HepG2 (cell line): Measurements from ENCODE around the gene CDK3. TPM values are rescaled to one million over a fixed set of nuclear protein-coding genes. Genes with fewer than 3 reads are reported as not detected.
A peak's percentile ranks its signal among the peaks of the same experiment; 100 is the strongest.

ENCODE experiments used
- ATAC-seq: fragments of 200-7000 bp; cut with Tn5 transposase; 3 replicates; pipeline ENCODE4 v1.9.1; 2020; ENCODE audit warnings: mild to moderate bottlenecking, moderate library complexity
- BruUV-seq: library from RNA; stranded (reverse); fragments of 400-500 nt; replicated peaks from 2 replicates; lab custom pipeline; 2021; lab: Mats Ljungman, UMichigan
- CTCF ChIA-PET: fragments of 300-600 bp; formaldehyde crosslinking; extraction: SDS; loops from one replicate; lab custom pipeline; 2021; ENCODE audit warnings: low total read pairs, inconsistent platforms, low intra/inter-chr PET ratio; lab: Yijun Ruan, JAX
- POLR2A ChIA-PET: fragments of 350-600 bp; sonication (Branson Sonifier 250); formaldehyde crosslinking; loops from one replicate; lab custom pipeline; 2020; ENCODE audit warnings: antibody characterized with exemption, inconsistent platforms; lab: Yijun Ruan, JAX
- DNase-seq: peaks from one replicate; pipeline ENCODE4 v3.0.0-alpha.2; 2015; ENCODE audit warnings: low spot score
- FAIRE-seq: peaks from 3 replicates; lab custom pipeline; 2011; peaks lifted over from hg19 to GRCh38; lab: Jason Lieb, UNC
- H2AFZ ChIP-seq: one replicate; pipeline ENCODE4 v1.6.1; 2011; ENCODE audit warnings: low read length, inconsistent platforms
- H3K27ac ChIP-seq: fragments of 300-600 bp; 3 replicates; pipeline ENCODE4 v1.8.0; 2011; ENCODE audit warnings: mixed run types, mild to moderate bottlenecking, mixed read lengths, low read length, inconsistent platforms; ENCODE audit not compliant: insufficient read depth; ENCODE audit errors: extremely low read length
- H3K27me3 ChIP-seq, 2 experiments: fragments of 200-600 bp in 1 of 2; 2 replicates in 1 of 2; 3 replicates in 1 of 2; pipeline versions ENCODE4 v1.6.0 to v1.8.0; 2011; ENCODE audit warnings: low read length in 2 of 2, mild to moderate bottlenecking in 2 of 2, moderate library complexity in 2 of 2, inconsistent platforms in 1 of 2; ENCODE audit not compliant: insufficient read depth in 2 of 2, control insufficient read depth in 1 of 2
- H3K36me3 ChIP-seq, 2 experiments: fragments of 200-600 bp in 1 of 2; replicated peaks in 1 of 2; 2 replicates in 1 of 2; 3 replicates in 1 of 2; pipeline versions ENCODE4 v1.5.1 to v1.8.0; 2011; ENCODE audit warnings: low read length in 2 of 2, inconsistent platforms in 1 of 2; ENCODE audit not compliant: insufficient read depth in 2 of 2, control insufficient read depth in 1 of 2
- H3K4me1 ChIP-seq: 2 replicates; pipeline ENCODE4 v1.5.1; 2012; ENCODE audit warnings: low read length, inconsistent platforms; ENCODE audit not compliant: insufficient read depth
- H3K4me2 ChIP-seq: 2 replicates; pipeline ENCODE4 v1.6.0; 2011; ENCODE audit warnings: low read depth, low read length, inconsistent platforms
- H3K4me3 ChIP-seq, 3 experiments: fragments of 200-600 bp in 1 of 3; sonication (generic), shearing (Covaris generic) in 1 of 3; replicated peaks in 1 of 3; 2 replicates each; pipeline ENCODE4 v1.5.1; 2011 to 2016; ENCODE audit warnings: low read length in 3 of 3, inconsistent platforms in 2 of 3, low read depth in 2 of 3, mild to moderate bottlenecking in 2 of 3, control low read depth in 1 of 3, mixed read lengths in 1 of 3; ENCODE audit not compliant: insufficient read depth in 1 of 3
- H3K79me2 ChIP-seq: one replicate; pipeline ENCODE4 v1.6.1; 2011; ENCODE audit warnings: low read length, inconsistent platforms; ENCODE audit not compliant: insufficient read depth
- H3K9ac ChIP-seq: 2 replicates; pipeline ENCODE4 v1.6.0; 2011; ENCODE audit warnings: mild to moderate bottlenecking, low read depth, low read length, inconsistent platforms; ENCODE audit not compliant: insufficient read depth
- H3K9me3 ChIP-seq: 2 replicates; pipeline ENCODE4 v1.5.1; 2012; ENCODE audit warnings: mild to moderate bottlenecking, low read length
- H4K20me1 ChIP-seq: 2 replicates; pipeline ENCODE4 v1.6.0; 2011; ENCODE audit warnings: inconsistent platforms, mild to moderate bottlenecking, low read length, moderate library complexity; ENCODE audit not compliant: insufficient read depth
- CHD2 ChIP-seq: IDR thresholded peaks from 2 replicates; pipeline ENCODE4 v1.6.1; 2011; ENCODE audit warnings: low read depth, low read length, improper control_type of control experiment
- HHEX ChIP-seq: IDR thresholded peaks from 2 replicates; pipeline ENCODE4 v1.6.1; 2016; ENCODE audit warnings: control low read depth
- ZKSCAN1 ChIP-seq: fragments of 150-350 bp; IDR thresholded peaks from 2 replicates; pipeline ENCODE4 v1.6.1; 2014; ENCODE audit warnings: low read length
- ZNF737 ChIP-seq: sonication (generic); formaldehyde crosslinking; IDR thresholded peaks from 2 replicates; pipeline ENCODE4 v1.5.0; 2020; ENCODE audit warnings: missing genetic modification reagents, mild to moderate bottlenecking, borderline replicate concordance
- WGBS: methylation state at CpG from one replicate; pipeline ENCODE4 v1.1.6; 2017; ENCODE audit warnings: low lambda C conversion rate; 5-methylcytosine and 5-hydroxymethylcytosine counted together
- in situ Hi-C: cut with HindIII; loops from 2 replicates; pipeline ENCODE4 v1.10.0; 2017; ENCODE audit warnings: low pct_unique_long_range_greater_than_20kb; ENCODE audit not compliant: extremely low pct_ligation_motif_present
- intact Hi-C: fragments of 100-400 bp; cut with micrococcal nuclease; formaldehyde crosslinking; loops from one replicate; pipeline ENCODE4 v1.10.0; 2022; ENCODE audit not compliant: unreplicated experiment
- polyA plus RNA-seq, 8 experiments: library from polyadenylated mRNA; depleted of rRNA in 3 of 8; stranded (reverse) in 7 of 8; unstranded in 1 of 8; fragments of >200 nt; fragmentation: Illumina TruSeq in 4 of 8; extraction: Trizol in 4 of 8; gene quantifications; 2 replicates each; pipeline versions ENCODE4 v1.2.1 to v1.2.3, GENCODE V29; 2011 to 2016; ENCODE audit warnings: low read depth in 4 of 8, missing spikeins in 1 of 8, mixed read lengths in 1 of 8; ENCODE audit not compliant: insufficient read depth in 1 of 8
- total RNA-seq, 5 experiments: library from RNA; depleted of rRNA; stranded (reverse); fragments of >200 nt; fragmentation: Illumina TruSeq; extraction: Trizol; gene quantifications; 2 replicates each; pipeline ENCODE4 v1.2.3, GENCODE V29; 2016; ENCODE audit warnings: low read depth in 1 of 5
- TF ChIP-seq, protein P1 (sequence below), 2 experiments: sonication (generic) in 1 of 2; formaldehyde crosslinking in 1 of 2; IDR thresholded peaks; 2 replicates each; pipeline versions ENCODE4 v1.5.1 to v1.6.1; 2011 to 2020; ENCODE audit warnings: borderline replicate concordance in 1 of 2, low read depth in 1 of 2, low read length in 1 of 2, mild to moderate bottlenecking in 1 of 2, missing genetic modification reagents in 1 of 2, moderate library complexity in 1 of 2

Gene CDK3
- total and polyA plus RNA-seq, 2 of the 13 experiments (the other 11 are each of a cell fraction or from before 2014, with no cell fraction given), result 5.8 to 11.4 TPM

DNA sequence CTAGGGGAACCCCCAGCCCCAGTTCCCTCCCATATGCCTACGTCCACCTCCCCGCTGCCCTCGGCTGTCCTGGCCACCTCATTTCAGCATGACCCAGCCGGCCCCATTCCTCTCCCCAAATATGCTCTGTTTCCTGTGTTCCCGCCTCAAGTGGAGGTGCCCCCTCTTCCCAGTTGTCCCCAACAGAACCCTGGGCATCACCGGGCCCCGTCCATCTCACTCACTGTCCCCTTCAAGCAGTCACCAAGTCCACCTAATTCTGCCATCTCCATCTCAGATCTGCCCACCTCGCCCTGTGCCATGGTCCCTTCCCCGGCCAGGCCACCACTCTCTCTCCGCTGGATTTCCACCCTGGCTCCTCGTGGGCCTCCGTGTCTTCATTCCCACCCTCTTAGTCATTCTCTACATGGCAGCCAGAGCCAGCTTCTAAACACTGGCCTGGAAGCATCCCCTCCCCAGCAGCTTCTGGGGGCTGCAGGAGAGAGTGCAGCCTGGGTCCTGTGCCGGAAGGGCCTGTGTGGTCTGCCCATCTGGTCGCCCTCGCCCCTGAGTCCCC, 12.8 kb downstream of the CDK3 start:
- intact Hi-C loops, result no loop called here

More for the DNA sequence above, 12.8 kb downstream of the CDK3 start:
- no peak overlapping the region for H3K27ac ChIP-seq
- H4K20me1 ChIP-seq, result no peaks in the 10 kb centered on the region
- H3K36me3 ChIP-seq, result peaks cover 0 to 4% of the 10 kb centered on the region in 2 experiments; a peak in 2 of 5 replicates
- in situ Hi-C loops, result no loop called here
- H3K27me3 ChIP-seq, result no peaks in the 10 kb centered on the region
- BruUV-seq, result no TSS peak
- H3K79me2 ChIP-seq, result no peaks in the 10 kb centered on the region
- ChIA-PET CTCF (interaction anchor here (1.1 to 1.9 kb wide), 3 partner anchors 44 to 266 kb away, joined by 4 to 7 read pairs (median 6); no protein-coding TSS in a partner anchor), POLR2A (interaction anchor here (0.9 to 2.0 kb wide), 9 partner anchors 10 to 108 kb away, joined by 3 to 9 read pairs (median 5); partner anchors contain the start of genes ACOX1, CDK3, FBF1 and MRPL38)
- no peak overlapping the region for H3K9ac ChIP-seq
- WGBS, result 90% methylated on average over 15 of the region's 15 CpGs
- H3K9me3 ChIP-seq, result no peaks in the 10 kb centered on the region
- TF ChIP-seq ZNF737 (CRISPR knock-in tag) (0 out of 2 replicates have a peak, but pooled peaks have one; percentile 22), CHD2 (no peak), HHEX (CRISPR knock-in tag) (no peak), ZKSCAN1 (no peak)
- TF ChIP-seq, protein P1, sequence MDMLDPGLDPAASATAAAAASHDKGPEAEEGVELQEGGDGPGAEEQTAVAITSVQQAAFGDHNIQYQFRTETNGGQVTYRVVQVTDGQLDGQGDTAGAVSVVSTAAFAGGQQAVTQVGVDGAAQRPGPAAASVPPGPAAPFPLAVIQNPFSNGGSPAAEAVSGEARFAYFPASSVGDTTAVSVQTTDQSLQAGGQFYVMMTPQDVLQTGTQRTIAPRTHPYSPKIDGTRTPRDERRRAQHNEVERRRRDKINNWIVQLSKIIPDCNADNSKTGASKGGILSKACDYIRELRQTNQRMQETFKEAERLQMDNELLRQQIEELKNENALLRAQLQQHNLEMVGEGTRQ (IDR thresholded peaks at IDR 0.05; ENCODE audit: low read depth, low read length), result no peak
- TF ChIP-seq, protein P1 (CRISPR knock-in tag; IDR thresholded peaks at IDR 0.05; ENCODE audit: borderline replicate concordance), result 0 out of 2 replicates have a peak, but pooled peaks have one; percentile 11
- FAIRE-seq, result no peak
- DNase-seq, result no peak
- H3K4me1 ChIP-seq, result peaks cover 5% of the 10 kb centered on the region; the same call in 1 of the 2 replicates
- no peak overlapping the region for H3K4me2 ChIP-seq
- H3K4me3 ChIP-seq, result no peak overlapping the region
- H2AFZ ChIP-seq, result no peak overlapping the region
- ATAC-seq, result no peak
